Measurements from ENCODE around the gene ARSJ. TPM values are rescaled to one million over a fixed set of nuclear protein-coding genes. Genes with fewer than 3 reads are reported as not detected.

ARSJ gene
- total RNA-seq, 1 experiment from 2014 or later: 4.6 TPM

- Histone ChIP-seq H3K4me3 (ENCODE audit: low read depth, low read length, poor library complexity, severe bottlenecking) (no peak overlapping the region), H3K9me3 (ENCODE audit: low read depth, low read length, poor library complexity, severe bottlenecking) (no peaks in the 10 kb centered on the region)
- CTCF ChIA-PET: no interaction called here
These were observed 6.1 kb downstream of the ARSJ start for GRCh38 chr4:113973345-113973744.

GRCh38 chr4:113972781-113973180 is 6.7 kb downstream of the ARSJ start:
- H3K27ac ChIP-seq (ENCODE audit: low read depth, low read length, poor library complexity, severe bottlenecking): no peak overlapping the region

More at GRCh38 chr4:113973345-113973744, 6.1 kb downstream of the ARSJ start:
- no peaks in the 10 kb centered on the region for H3K36me3 ChIP-seq (ENCODE audit: insufficient read depth, low read length, poor library complexity, severe bottlenecking)
- no peak for DNase-seq (ENCODE audit: low spot score)
- TF ChIP-seq CTCF (conservative IDR thresholded peaks at IDR 0.05; ENCODE audit: low read depth, low read length) (no peak), EZH2 (IDR thresholded peaks at IDR 0.05; ENCODE audit: borderline replicate concordance, low read depth, low read length, poor library complexity, severe bottlenecking) (no peak)
- no peaks in the 10 kb centered on the region for H3K27me3 ChIP-seq (replicated peaks; ENCODE audit: insufficient read depth, low read depth, low read length, poor library complexity)
- intact Hi-C loops (cut with micrococcal nuclease; ENCODE audit: unreplicated experiment): no loop called here
- BruUV-seq (replicated peaks): no TSS peak
- no peak overlapping the region for H3K27ac ChIP-seq (ENCODE audit: low read depth, low read length, poor library complexity, severe bottlenecking)
- peaks cover 27% of the 10 kb centered on the region for H3K4me1 ChIP-seq (ENCODE audit: insufficient read depth, low read length, poor library complexity, severe bottlenecking)
- POLR2A ChIA-PET (ENCODE audit: low non-redundant PET): no interaction called here

GRCh38 chr4:113971706-113972360 is 7.6 kb downstream of the ARSJ start:
- Histone ChIP-seq H3K4me3 (ENCODE audit: low read depth, low read length, poor library complexity, severe bottlenecking) (no peak overlapping the region), H3K9me3 (ENCODE audit: low read depth, low read length, poor library complexity, severe bottlenecking) (no peaks in the 10 kb centered on the region), H3K36me3 (ENCODE audit: insufficient read depth, low read length, poor library complexity, severe bottlenecking) (no peaks in the 10 kb centered on the region), H3K27ac (ENCODE audit: low read depth, low read length, poor library complexity, severe bottlenecking) (no peak overlapping the region), H3K27me3 (replicated peaks; ENCODE audit: insufficient read depth, low read depth, low read length, poor library complexity) (no peaks in the 10 kb centered on the region), H3K4me1 (ENCODE audit: insufficient read depth, low read length, poor library complexity, severe bottlenecking) (peaks cover 27% of the 10 kb centered on the region)
- TF ChIP-seq CTCF (conservative IDR thresholded peaks at IDR 0.05; ENCODE audit: low read depth, low read length) (no peak), EZH2 (IDR thresholded peaks at IDR 0.05; ENCODE audit: borderline replicate concordance, low read depth, low read length, poor library complexity, severe bottlenecking) (no peak)
- intact Hi-C loops (cut with micrococcal nuclease; ENCODE audit: unreplicated experiment): no loop called here
- CTCF ChIA-PET: no interaction called here
- POLR2A ChIA-PET (ENCODE audit: low non-redundant PET): no interaction called here
- DNase-seq (ENCODE audit: low spot score): no peak
- BruUV-seq (replicated peaks): no TSS peak

More at GRCh38 chr4:113972781-113973180, 6.7 kb downstream of the ARSJ start:
- TF ChIP-seq EZH2 (IDR thresholded peaks at IDR 0.05; ENCODE audit: borderline replicate concordance, low read depth, low read length, poor library complexity, severe bottlenecking) (no peak), CTCF (conservative IDR thresholded peaks at IDR 0.05; ENCODE audit: low read depth, low read length) (no peak)
- no peak for DNase-seq (ENCODE audit: low spot score)
- intact Hi-C loops (cut with micrococcal nuclease; ENCODE audit: unreplicated experiment): no loop called here
- Histone ChIP-seq H3K4me1 (ENCODE audit: insufficient read depth, low read length, poor library complexity, severe bottlenecking) (peaks cover 27% of the 10 kb centered on the region), H3K27me3 (replicated peaks; ENCODE audit: insufficient read depth, low read depth, low read length, poor library complexity) (no peaks in the 10 kb centered on the region), H3K9me3 (ENCODE audit: low read depth, low read length, poor library complexity, severe bottlenecking) (no peaks in the 10 kb centered on the region), H3K36me3 (ENCODE audit: insufficient read depth, low read length, poor library complexity, severe bottlenecking) (no peaks in the 10 kb centered on the region), H3K4me3 (ENCODE audit: low read depth, low read length, poor library complexity, severe bottlenecking) (no peak overlapping the region)
- ChIA-PET POLR2A (ENCODE audit: low non-redundant PET) (no interaction called here), CTCF (no interaction called here)
- BruUV-seq (replicated peaks): no TSS peak
